Astrocyte (in vitro differentiated cells and primary cell): ENCODE results near the gene MYRIP.

Source experiments
- CTCF ChIP-seq: IDR thresholded peaks from 2 replicates; pipeline ENCODE4 v1.5.1; 2011; ENCODE audit warnings: low read depth, mild to moderate bottlenecking, inconsistent platforms, low read length, moderate library complexity; ENCODE audit not compliant: insufficient read depth
- EZH2 ChIP-seq: IDR thresholded peaks from 2 replicates; pipeline ENCODE4 v1.6.1; 2012; ENCODE audit warnings: mild to moderate bottlenecking, low read length, inconsistent platforms; ENCODE audit not compliant: insufficient read depth

- TF ChIP-seq CTCF (no peak), EZH2 (no peak)
Measured at GRCh38 chr3:39794880-39795279, 14.5 kb upstream of the MYRIP start.
